NCI-H1436 treated with DMSO at 0.1 percent for 48 hours (cell line): ENCODE measurements around the gene IL25.
A peak's percentile ranks its signal among the peaks of the same experiment; 100 is the strongest.
"Not testable (repeated sequence)": the region's sequence is repeated elsewhere in the genome, so short reads cannot be mapped to it uniquely, and the experiment has no call there.

ENCODE experiments used
- DNase-seq: peaks from one replicate; lab custom pipeline; 2025; lab: John Stamatoyannopoulos, UW

IL25 gene

GRCh38 chr14:23372509-23372908 is at the start of gene IL25:
Gene IL25 (plus strand): TSS chr14:23372809.
- no peak for DNase-seq

GRCh38 chr14:23323838-23324454 is 48.7 kb upstream of the IL25 start:
- no peak for DNase-seq

GRCh38 chr14:23324455-23324846 is 48.2 kb upstream of the IL25 start:
- DNase-seq = no peak

- no peak for DNase-seq
Observed at GRCh38 chr14:23324993-23325392, 47.6 kb upstream of the IL25 start.

- not testable (repeated sequence) for DNase-seq
Observed at GRCh38 chr14:23325746-23326145, 46.9 kb upstream of the IL25 start.

GRCh38 chr14:23326491-23327332 is 45.9 kb upstream of the IL25 start:
- no peak for DNase-seq

- no peak for DNase-seq
Observed at GRCh38 chr14:23327947-23328744, 44.5 kb upstream of the IL25 start.

GRCh38 chr14:23335623-23336022 is 37.0 kb upstream of the IL25 start:
- no peak for DNase-seq

GRCh38 chr14:23339506-23340268 is 32.9 kb upstream of the IL25 start:
- DNase-seq = no peak

GRCh38 chr14:23344481-23344880 is 28.1 kb upstream of the IL25 start:
- DNase-seq = no peak

- no peak for DNase-seq
Observed at GRCh38 chr14:23345987-23346692, 26.5 kb upstream of the IL25 start.

- no peak for DNase-seq
Observed at GRCh38 chr14:23346693-23347405, 25.8 kb upstream of the IL25 start.

- no peak for DNase-seq
Observed at GRCh38 chr14:23347406-23348296, 25.0 kb upstream of the IL25 start.

- DNase-seq = no peak
Observed at GRCh38 chr14:23348297-23348655, 24.3 kb upstream of the IL25 start.

- DNase-seq = no peak
Observed at GRCh38 chr14:23349156-23349845, 23.3 kb upstream of the IL25 start.

GRCh38 chr14:23351681-23352505 is 20.7 kb upstream of the IL25 start:
- DNase-seq = no peak

- peak; percentile 50 for DNase-seq
Observed at GRCh38 chr14:23352506-23353432, 19.8 kb upstream of the IL25 start, which contains the start of gene SLC22A17. Gene SLC22A17 (minus strand): TSS chr14:23352887.
